Activated CD4-positive, alpha-beta T cell treated with anti-CD3 and anti-CD28 coated beads for 36 hours (primary cell): ENCODE results near the gene NMT2. TPM values are rescaled to one million over a fixed set of nuclear protein-coding genes. Genes with fewer than 3 reads are reported as not detected.

Experiments
- ATAC-seq: fragments of 200-7000 bp; cut with Tn5 transposase; one replicate; pipeline ENCODE4 v1.10.0; 2021; ENCODE audit warnings: mild to moderate bottlenecking, moderate library complexity
- CTCF ChIA-PET: fragments of 350-600 bp; sonication (Branson Sonifier 250); formaldehyde crosslinking; loops from one replicate; lab custom pipeline; 2021; ENCODE audit warnings: antibody characterized with exemption; lab: Charles Lee
- POLR2A ChIA-PET: fragments of 350-600 bp; sonication (Branson Sonifier 250); formaldehyde crosslinking; loops from one replicate; lab custom pipeline; 2021; ENCODE audit warnings: antibody characterized with exemption, inconsistent platforms; lab: Charles Lee
- DNase-seq: peaks from one replicate; pipeline ENCODE4 v3.0.0-alpha.2; 2020
- H3K27ac Mint-ChIP-seq: one replicate; pipeline ENCODE4 v1.8.0; 2021; ENCODE audit warnings: mixed read lengths
- H3K27me3 Mint-ChIP-seq: one replicate; pipeline ENCODE4 v1.8.0; 2021; ENCODE audit warnings: mixed read lengths
- H3K36me3 Mint-ChIP-seq: one replicate; pipeline ENCODE4 v1.8.0; 2021; ENCODE audit warnings: low read depth, mixed read lengths
- H3K4me1 Mint-ChIP-seq: one replicate; pipeline ENCODE4 v1.8.0; 2021; ENCODE audit warnings: mixed read lengths
- H3K4me3 Mint-ChIP-seq: one replicate; pipeline ENCODE4 v1.8.0; 2021; ENCODE audit warnings: mild to moderate bottlenecking, moderate library complexity, mixed read lengths
- H3K9me3 Mint-ChIP-seq: one replicate; pipeline ENCODE4 v1.8.0; 2021; ENCODE audit warnings: low read depth, mixed read lengths
- intact Hi-C, 2 experiments: fragments of 100-400 bp; cut with DNase I in 1 of 2; cut with micrococcal nuclease in 1 of 2; formaldehyde crosslinking; loops; one replicate each; pipeline versions ENCODE4 v1.14.2 to v1.15.1; 2022 to 2024; cut with DNase I, micrococcal nuclease
- total RNA-seq, 2 experiments: library from RNA; stranded (reverse); gene quantifications; one replicate each; pipeline ENCODE4 v1.2.3, GENCODE V29; 2021

Gene NMT2
- total RNA-seq, 2 experiments from 2014 or later: 20.6 to 22.1 TPM

- intact Hi-C loops: no loop called here
- no peak overlapping the region for H3K27ac Mint-ChIP-seq
- no peak for ATAC-seq
- no peak overlapping the region for H3K4me3 Mint-ChIP-seq
- H3K9me3 Mint-ChIP-seq: no peaks in the 10 kb centered on the region
- H3K36me3 Mint-ChIP-seq: peaks cover 2% of the 10 kb centered on the region
- ChIA-PET POLR2A (no interaction called here), CTCF (interaction anchor here (1.0 to 1.3 kb wide), 2 partner anchors 9 to 17 kb away, joined by 3 to 4 read pairs; no protein-coding TSS in a partner anchor)
- DNase-seq: no peak
- H3K27me3 Mint-ChIP-seq: no peaks in the 10 kb centered on the region
- peaks cover 18% of the 10 kb centered on the region for H3K4me1 Mint-ChIP-seq
Observed at GRCh38 chr10:15201589-15202300, 33.3 kb upstream of the NMT2 start.

- no peak for DNase-seq
- intact Hi-C loops: no loop called here
- CTCF ChIA-PET: no interaction called here
- Mint-ChIP-seq H3K9me3 (no peaks in the 10 kb centered on the region), H3K27me3 (no peaks in the 10 kb centered on the region), H3K36me3 (no peaks in the 10 kb centered on the region), H3K4me1 (peaks cover 11% of the 10 kb centered on the region), H3K4me3 (no peak overlapping the region), H3K27ac (no peak overlapping the region)
- no peak for ATAC-seq
- POLR2A ChIA-PET: no interaction called here
Observed at GRCh38 chr10:15200626-15201025, 32.1 kb upstream of the NMT2 start.

- no peak overlapping the region for H3K27ac Mint-ChIP-seq
- no peaks in the 10 kb centered on the region for H3K9me3 Mint-ChIP-seq
- no peaks in the 10 kb centered on the region for H3K36me3 Mint-ChIP-seq
- peaks cover 11% of the 10 kb centered on the region for H3K4me1 Mint-ChIP-seq
- CTCF ChIA-PET: interaction anchor here (0.7 kb wide), 1 partner anchor 402 kb away, joined by 3 read pairs; no protein-coding TSS in a partner anchor
- no peaks in the 10 kb centered on the region for H3K27me3 Mint-ChIP-seq
- POLR2A ChIA-PET: no interaction called here
- no peak overlapping the region for H3K4me3 Mint-ChIP-seq
- intact Hi-C loops: no loop called here
- ATAC-seq (no peak), DNase-seq (no peak)
Observed at GRCh38 chr10:15197911-15198310, 29.4 kb upstream of the NMT2 start.

- ATAC-seq (no peak), DNase-seq (no peak)
- no peak overlapping the region for H3K4me3 Mint-ChIP-seq
- no peaks in the 10 kb centered on the region for H3K27me3 Mint-ChIP-seq
- H3K27ac Mint-ChIP-seq: no peak overlapping the region
- H3K36me3 Mint-ChIP-seq: no peaks in the 10 kb centered on the region
- intact Hi-C loops: no loop called here
- no peaks in the 10 kb centered on the region for H3K9me3 Mint-ChIP-seq
- ChIA-PET CTCF (interaction anchor here (0.7 kb wide), 1 partner anchor 402 kb away, joined by 3 read pairs; no protein-coding TSS in a partner anchor), POLR2A (no interaction called here)
- H3K4me1 Mint-ChIP-seq: peaks cover 7% of the 10 kb centered on the region
Observed at GRCh38 chr10:15197276-15197675, 28.8 kb upstream of the NMT2 start.

GRCh38 chr10:15196021-15196834, 27.7 kb upstream of the NMT2 start:
- POLR2A ChIA-PET: no interaction called here
- H3K4me3 Mint-ChIP-seq: peak overlapping the region; percentile 40

GRCh38 chr10:15189133-15189885, 20.8 kb upstream of the NMT2 start:
- ChIA-PET POLR2A (interaction anchor here (0.6 to 0.7 kb wide), 2 partner anchors 8 to 15 kb away, joined by 3 to 8 read pairs; no protein-coding TSS in a partner anchor), CTCF (interaction anchor here (1.0 to 1.2 kb wide), 3 partner anchors 14 to 22 kb away, joined by 3 read pairs; no protein-coding TSS in a partner anchor)
- intact Hi-C loops: no loop called here
- Mint-ChIP-seq H3K27ac (peak overlapping the region; percentile 73), H3K4me3 (no peak overlapping the region), H3K4me1 (peaks cover 37% of the 10 kb centered on the region), H3K36me3 (peaks cover 4% of the 10 kb centered on the region), H3K27me3 (no peaks in the 10 kb centered on the region), H3K9me3 (no peaks in the 10 kb centered on the region)
- no peak for ATAC-seq
- no peak for DNase-seq

More at GRCh38 chr10:15196021-15196834, 27.7 kb upstream of the NMT2 start:
- intact Hi-C loops: no loop called here
- Mint-ChIP-seq H3K4me1 (peaks cover 7% of the 10 kb centered on the region), H3K27ac (peak overlapping the region; percentile 25), H3K9me3 (no peaks in the 10 kb centered on the region), H3K27me3 (no peaks in the 10 kb centered on the region), H3K36me3 (no peaks in the 10 kb centered on the region)
- CTCF ChIA-PET: no interaction called here
- DNase-seq: peak; percentile 25
- no peak for ATAC-seq

- H3K9me3 Mint-ChIP-seq: no peaks in the 10 kb centered on the region
Observed at GRCh38 chr10:15188603-15189002, 20.1 kb upstream of the NMT2 start.

DNA sequence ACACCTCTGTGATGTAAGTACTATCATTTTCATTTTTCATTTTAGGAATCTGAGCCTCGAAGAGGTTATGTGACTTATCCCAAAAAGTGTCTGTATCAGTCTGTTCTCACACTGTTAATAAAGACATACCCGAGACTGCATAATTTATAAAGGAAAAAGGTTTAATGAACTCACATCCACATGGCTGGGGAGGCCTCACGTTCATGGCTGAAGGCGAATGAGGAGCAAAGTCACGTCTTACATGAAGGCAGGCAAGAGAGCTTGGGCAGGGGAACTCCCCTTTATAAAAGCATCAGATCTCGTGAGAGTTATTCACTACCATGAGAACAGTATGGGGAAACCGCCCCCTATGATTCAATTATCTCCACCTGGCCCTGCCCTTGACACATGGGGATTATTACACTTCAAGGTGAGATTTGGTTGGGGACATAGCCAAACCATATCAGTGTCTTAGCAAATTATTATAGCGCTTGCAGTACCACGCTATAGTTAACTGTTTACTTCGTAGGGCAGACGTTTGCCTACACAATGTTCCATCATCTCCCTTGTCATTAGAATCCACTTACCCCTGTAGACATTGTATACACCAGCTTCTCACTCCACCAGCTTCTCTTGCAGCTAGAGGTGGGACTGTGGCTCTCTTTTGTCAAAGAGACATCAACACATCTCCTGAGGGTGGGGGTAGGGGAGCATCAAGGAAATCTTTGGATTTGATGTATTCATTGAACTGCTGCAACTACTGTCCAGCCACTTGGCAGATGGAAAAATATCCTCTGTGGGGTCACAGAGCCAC, 15.4 kb upstream of the NMT2 start:
- intact Hi-C loops: no loop called here
- peaks cover 36% of the 10 kb centered on the region for H3K4me1 Mint-ChIP-seq
- no peak overlapping the region for H3K27ac Mint-ChIP-seq
- no peaks in the 10 kb centered on the region for H3K9me3 Mint-ChIP-seq
- POLR2A ChIA-PET: interaction anchor here (0.7 kb wide), 1 partner anchor 76 kb away, joined by 3 read pairs; no protein-coding TSS in a partner anchor
- no peak for DNase-seq
- ATAC-seq: no peak
- H3K27me3 Mint-ChIP-seq: no peaks in the 10 kb centered on the region
- CTCF ChIA-PET: interaction anchor here (0.6 to 0.7 kb wide), 3 partner anchors 8 to 789 kb away, joined by 4 read pairs; no protein-coding TSS in a partner anchor
- no peak overlapping the region for H3K4me3 Mint-ChIP-seq
- peaks cover 4% of the 10 kb centered on the region for H3K36me3 Mint-ChIP-seq

More at GRCh38 chr10:15188603-15189002, 20.1 kb upstream of the NMT2 start:
- H3K27me3 Mint-ChIP-seq: no peaks in the 10 kb centered on the region
- intact Hi-C loops: no loop called here
- H3K4me3 Mint-ChIP-seq: no peak overlapping the region
- ChIA-PET CTCF (interaction anchor here (0.6 to 1.2 kb wide), 3 partner anchors 14 to 179 kb away, joined by 3 read pairs; no protein-coding TSS in a partner anchor), POLR2A (no interaction called here)
- peaks cover 39% of the 10 kb centered on the region for H3K4me1 Mint-ChIP-seq
- H3K27ac Mint-ChIP-seq: peak overlapping the region; percentile 73
- ATAC-seq: peak; percentile 83
- peak; percentile 64 for DNase-seq
- peaks cover 4% of the 10 kb centered on the region for H3K36me3 Mint-ChIP-seq

GRCh38 chr10:15182540-15183207, 14.2 kb upstream of the NMT2 start:
- H3K27me3 Mint-ChIP-seq: no peaks in the 10 kb centered on the region
- CTCF ChIA-PET: interaction anchor here (0.7 kb wide), 1 partner anchor 685 kb away, joined by 4 read pairs; no protein-coding TSS in a partner anchor
- H3K9me3 Mint-ChIP-seq: no peaks in the 10 kb centered on the region
- no peak overlapping the region for H3K27ac Mint-ChIP-seq
- intact Hi-C loops: no loop called here
- H3K4me1 Mint-ChIP-seq: peaks cover 29% of the 10 kb centered on the region
- DNase-seq: no peak
- no peak for ATAC-seq
- POLR2A ChIA-PET: no interaction called here
- peaks cover 4% of the 10 kb centered on the region for H3K36me3 Mint-ChIP-seq
- no peak overlapping the region for H3K4me3 Mint-ChIP-seq
